ENCODE data around the gene APBA1. TPM values are rescaled to one million over a fixed set of nuclear protein-coding genes. Genes with fewer than 3 reads are reported as not detected.

APBA1 gene
- total RNA-seq, 4 donors from 2014 or later = 3.3 to 9.7 (median 5.2) TPM

GRCh38 chr9:69430206-69430605 lies 242.0 kb downstream of the APBA1 start:
- WGBS = 86% methylated on average over 4 of the region's 4 CpGs
- Histone ChIP-seq H3K27me3 (no peaks in the 10 kb centered on the region), H3K27ac (replicated peaks in 1 of 4) (no peak overlapping the region), H3K4me1 (no peaks in the 10 kb centered on the region), H3K4me3 (no peak overlapping the region), H3K9me3 (no peaks in the 10 kb centered on the region), H3K36me3 (no peaks in the 10 kb centered on the region)
- intact Hi-C loops (cut with DNase I) = no loop called here
- TF ChIP-seq CTCF (IDR thresholded peaks at IDR 0.05) = no peak
- no peak for DNase-seq (ENCODE audit: extremely low spot score)

- H3K27me3 ChIP-seq = no peaks in the 10 kb centered on the region
- TF ChIP-seq POLR2AphosphoS5 (IDR thresholded peaks at IDR 0.05) = no peak
- TF ChIP-seq POLR2A (IDR thresholded peaks at IDR 0.05; ENCODE audit: low read depth) = no peak
- no peak for TF ChIP-seq CTCF (IDR thresholded peaks at IDR 0.05)
- no peak for TF ChIP-seq EP300 (IDR thresholded peaks at IDR 0.05)
- H3K4me3 ChIP-seq = no peak overlapping the region
- 89% methylated on average over 6 of the region's 6 CpGs for WGBS
- intact Hi-C loops (cut with DNase I) = loop anchor here (10.0 kb wide), 1 partner anchor 246 kb away; the partner anchor contains the start of gene APBA1
- H3K9me3 ChIP-seq = no peaks in the 10 kb centered on the region
- H3K4me1 ChIP-seq = no peaks in the 10 kb centered on the region
- H3K36me3 ChIP-seq = no peaks in the 10 kb centered on the region
- no peak overlapping the region for H3K27ac ChIP-seq (replicated peaks in 1 of 4)
- no peak for DNase-seq (ENCODE audit: extremely low spot score)
Measured at GRCh38 chr9:69429281-69429680, 242.9 kb downstream of the APBA1 start.

- no peak for DNase-seq (ENCODE audit: extremely low spot score)
- 92% methylated on average over 14 of the region's 15 CpGs for WGBS
- Histone ChIP-seq H3K27me3 (no peaks in the 10 kb centered on the region), H3K4me1 (no peaks in the 10 kb centered on the region), H3K36me3 (no peaks in the 10 kb centered on the region), H3K4me3 (no peak overlapping the region), H3K27ac (replicated peaks in 1 of 4) (no peak overlapping the region), H3K9me3 (no peaks in the 10 kb centered on the region)
- intact Hi-C loops (cut with DNase I) = loop anchor here (10.0 kb wide), 1 partner anchor 247 kb away; the partner anchor contains the start of gene APBA1
- no peak for TF ChIP-seq POLR2AphosphoS5 (IDR thresholded peaks at IDR 0.05)
- TF ChIP-seq EP300 (IDR thresholded peaks at IDR 0.05) = no peak
- TF ChIP-seq POLR2A (IDR thresholded peaks at IDR 0.05; ENCODE audit: low read depth) = no peak
- no peak for TF ChIP-seq CTCF (IDR thresholded peaks at IDR 0.05)
Measured at GRCh38 chr9:69428017-69428785, 244.0 kb downstream of the APBA1 start.

GRCh38 chr9:69427286-69427685 lies 244.9 kb downstream of the APBA1 start:
- peaks cover 0 to under 1% (median 0%) of the 10 kb centered on the region in 4 donors for H3K4me1 ChIP-seq
- intact Hi-C loops (cut with DNase I) = loop anchor here (10.0 kb wide), 1 partner anchor 248 kb away; the partner anchor contains the start of gene APBA1
- no peaks in the 10 kb centered on the region for H3K9me3 ChIP-seq
- no peaks in the 10 kb centered on the region for H3K36me3 ChIP-seq
- WGBS = 66% methylated on average over 4 of the region's 4 CpGs
- TF ChIP-seq CTCF (IDR thresholded peaks at IDR 0.05) (no peak), POLR2A (IDR thresholded peaks at IDR 0.05; ENCODE audit: low read depth) (no peak), EP300 (IDR thresholded peaks at IDR 0.05) (no peak), POLR2AphosphoS5 (IDR thresholded peaks at IDR 0.05) (no peak)
- H3K4me3 ChIP-seq = no peak overlapping the region
- no peaks in the 10 kb centered on the region for H3K27me3 ChIP-seq
- H3K27ac ChIP-seq (replicated peaks in 1 of 4) = no peak overlapping the region
- DNase-seq (ENCODE audit: extremely low spot score) = no peak

Measured in esophagus muscularis mucosa (tissue), 4 donors.